SK-N-MC (cell line): ENCODE data around the gene GRB10.

Experiments used
- FOXP2 ChIP-seq: optimal IDR thresholded peaks from 2 replicates; pipeline ENCODE3; 2011; ENCODE audit warnings: mild to moderate bottlenecking, moderate library complexity; ENCODE audit not compliant: insufficient read depth; ENCODE audit errors: extremely low read length, control extremely low read depth
- POLR2AphosphoS5 ChIP-seq: IDR thresholded peaks from 2 replicates; pipeline ENCODE4 v1.6.1; 2012; ENCODE audit warnings: mild to moderate bottlenecking, low read depth, low read length, borderline replicate concordance

- peak; percentile 21; the same call in 1 of the 2 replicates for TF ChIP-seq POLR2AphosphoS5
- peak; percentile 25 for TF ChIP-seq FOXP2
Observed at GRCh38 chr7:50805447-50806125, 22.9 kb upstream of the GRB10 start.
